Measurements from ENCODE around the gene FCRL6.

Gene FCRL6

GRCh38 chr1:159802111-159802510, at the start of gene FCRL6:
Gene FCRL6, plus strand, starts transcription at chr1:159802360. Its CDS starts 65 bp downstream, at chr1:159802425.
- no peak for DNase-seq

DNA sequence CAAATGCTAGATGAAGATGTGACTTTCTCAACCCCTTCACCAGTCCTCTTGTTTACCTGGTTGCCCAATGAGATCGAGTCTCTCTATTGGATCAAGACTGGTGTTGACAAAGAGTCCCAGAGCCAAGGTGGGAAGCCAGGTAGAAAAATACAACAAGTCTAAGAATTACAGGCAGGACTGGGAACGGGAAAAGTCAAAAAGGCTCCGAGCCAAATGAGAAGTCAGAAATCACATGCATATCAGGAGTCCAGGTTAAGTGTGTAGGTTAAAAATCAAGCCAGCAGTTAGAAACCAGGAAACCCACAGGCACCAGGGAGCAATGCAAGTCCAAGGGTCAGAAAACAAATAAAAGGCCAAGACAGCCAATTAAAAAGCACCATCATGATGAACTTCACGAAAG, 48.8 kb upstream of the FCRL6 start:
- no peak for DNase-seq

GRCh38 chr1:159755451-159756007, 46.6 kb upstream of the FCRL6 start:
- DNase-seq, result no peak

- DNase-seq, result no peak
These were observed 45.8 kb upstream of the FCRL6 start for GRCh38 chr1:159756397-159756796.

GRCh38 chr1:159763686-159764085, 38.5 kb upstream of the FCRL6 start:
- DNase-seq, result no peak

- DNase-seq, result no peak
These were observed 36.4 kb upstream of the FCRL6 start for GRCh38 chr1:159765806-159766205.

DNA sequence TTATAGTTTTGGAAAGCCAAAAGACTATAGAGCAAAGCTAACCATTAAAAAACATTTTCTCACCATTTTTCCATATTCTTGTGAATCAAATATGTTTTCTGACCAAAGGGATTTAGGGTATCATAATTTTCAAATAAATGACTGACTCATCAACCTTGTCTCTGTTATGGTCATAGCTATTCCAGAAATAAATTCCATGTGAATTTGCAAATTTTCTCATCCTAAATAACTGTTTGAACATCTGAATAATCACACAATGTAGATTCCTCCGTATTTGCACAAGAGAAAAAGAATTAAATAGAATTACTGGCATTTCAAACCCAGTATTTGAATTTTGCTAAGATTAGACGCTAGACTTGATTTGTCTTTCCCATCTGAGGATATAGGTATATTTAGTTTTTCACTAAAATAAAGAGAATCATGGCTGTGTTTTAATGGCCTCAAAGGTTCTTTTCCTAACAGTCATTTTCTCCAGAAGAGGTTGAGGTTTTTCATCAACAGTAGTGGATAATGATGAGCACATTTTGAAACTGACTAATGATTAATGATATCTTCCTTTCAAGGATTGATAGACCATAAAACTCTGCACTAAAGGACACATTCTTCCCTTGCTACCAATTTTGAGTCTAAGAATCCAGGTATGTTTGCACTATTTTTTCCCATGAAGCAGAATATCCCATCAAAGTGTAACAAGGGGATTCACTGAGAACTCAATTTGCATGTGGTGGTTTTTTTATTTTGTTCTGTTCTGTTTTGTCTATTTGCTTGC, 30.8 kb upstream of the FCRL6 start:
- DNase-seq, result no peak

GRCh38 chr1:159774465-159774864, 27.7 kb upstream of the FCRL6 start:
- DNase-seq, result no peak

GRCh38 chr1:159775716-159776115, 26.4 kb upstream of the FCRL6 start:
- peak; percentile 19 for DNase-seq

GRCh38 chr1:159778266-159778665, 23.9 kb upstream of the FCRL6 start:
- DNase-seq, result no peak

DNA sequence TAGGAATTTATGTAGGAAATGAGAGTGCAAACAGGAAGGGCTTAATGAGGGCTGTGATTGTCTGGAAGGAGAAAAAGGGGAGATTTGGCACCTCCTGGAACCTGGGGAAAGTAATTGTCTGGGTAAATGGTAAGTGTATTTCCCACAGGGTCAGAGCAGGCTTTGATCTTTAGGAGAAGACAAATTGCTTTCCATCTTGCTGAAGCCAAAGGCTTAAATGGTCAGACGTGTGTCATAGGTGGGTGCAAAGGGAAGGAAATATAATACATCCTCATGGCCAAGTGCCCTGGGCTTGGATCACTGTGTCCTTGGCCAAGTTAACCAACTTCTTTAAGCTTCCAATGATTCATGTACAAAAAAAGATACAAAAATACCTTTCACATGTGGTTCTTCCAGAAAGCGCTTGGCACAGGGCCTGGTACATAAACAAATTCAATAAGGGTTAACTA, 22.7 kb upstream of the FCRL6 start:
- DNase-seq, result no peak

GRCh38 chr1:159780583-159781582, 21.3 kb upstream of the FCRL6 start, which contains the start of gene DUSP23:
Gene DUSP23, plus strand, starts transcription at chr1:159780962. Its CDS starts 139 bp downstream, at chr1:159781101.
- DNase-seq, result peak; percentile 98

GRCh38 chr1:159781992-159782391, 20.2 kb upstream of the FCRL6 start:
- no peak for DNase-seq

DNA sequence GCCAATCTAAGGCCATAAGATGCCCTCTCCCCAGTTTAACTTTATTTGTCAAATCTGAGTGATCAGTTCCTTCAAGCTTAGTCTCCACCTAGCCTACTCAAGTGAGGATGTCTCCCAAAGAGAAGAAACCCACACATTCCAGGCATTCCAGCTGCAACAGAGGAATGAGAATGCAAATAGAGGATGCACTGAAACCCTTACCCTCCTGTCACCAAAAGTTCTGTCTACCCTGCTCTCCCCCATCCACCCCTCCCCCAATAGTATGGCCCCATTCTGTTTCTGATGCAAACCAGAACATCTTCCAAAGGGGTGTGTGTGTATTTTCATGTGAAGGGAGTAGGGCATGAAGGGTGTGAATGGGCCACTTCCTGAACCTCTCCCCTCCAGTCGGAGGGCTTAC, 18.4 kb upstream of the FCRL6 start:
- no peak for DNase-seq

DNA sequence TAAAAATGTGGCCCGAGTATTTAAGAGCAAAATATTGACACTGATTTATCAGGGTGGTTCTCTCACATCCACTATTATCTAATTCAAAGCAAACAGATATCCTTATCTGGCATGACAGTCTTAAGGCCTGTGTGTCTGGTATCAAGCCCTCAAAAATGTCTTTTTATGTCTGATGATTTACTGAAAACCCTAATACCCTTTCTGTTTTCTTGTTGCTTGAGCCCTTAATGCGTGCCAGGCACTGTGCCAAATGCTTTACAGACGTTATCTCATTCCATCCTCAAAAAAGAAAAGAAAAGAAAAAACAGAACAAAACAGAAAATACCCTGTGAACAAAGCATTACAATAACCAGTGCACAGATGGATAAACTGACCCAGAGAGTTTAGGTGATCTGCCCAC, 15.7 kb upstream of the FCRL6 start:
- DNase-seq, result no peak

- DNase-seq, result no peak
These were observed 15.2 kb upstream of the FCRL6 start for GRCh38 chr1:159786966-159787365.

DNA sequence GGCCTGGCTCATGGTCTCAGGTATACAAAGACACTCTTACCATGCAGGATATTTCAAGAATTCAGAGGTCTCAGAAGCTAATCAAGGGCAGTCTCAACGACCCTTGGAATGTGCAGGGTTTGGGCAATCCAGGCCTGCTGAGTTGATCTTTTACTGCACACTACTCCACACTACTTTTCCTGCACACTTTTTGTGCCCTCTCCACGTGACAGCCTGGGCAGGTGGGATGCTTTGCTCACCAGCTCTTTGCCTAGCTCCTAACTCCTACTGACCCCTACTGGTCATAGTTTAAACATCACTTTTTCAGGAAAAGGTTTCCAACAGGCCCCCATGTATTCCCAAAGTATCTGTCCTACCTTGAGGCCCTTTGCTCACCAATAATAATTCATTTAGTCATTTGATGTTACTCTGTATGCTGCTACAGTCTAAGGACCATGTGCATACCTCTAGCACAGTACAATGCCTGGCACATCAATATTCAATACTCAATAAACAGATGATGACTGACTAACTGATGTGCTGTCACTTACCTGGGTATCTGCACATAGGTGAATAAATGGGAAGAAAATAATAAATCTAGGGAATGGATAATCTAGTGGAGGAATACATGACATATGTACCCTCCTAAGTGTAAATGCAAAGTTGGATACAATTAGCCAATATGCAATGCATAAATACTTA, 11.8 kb upstream of the FCRL6 start:
- peak; percentile 78 for DNase-seq

GRCh38 chr1:159791031-159791430, 11.1 kb upstream of the FCRL6 start:
- DNase-seq, result no peak

DNA sequence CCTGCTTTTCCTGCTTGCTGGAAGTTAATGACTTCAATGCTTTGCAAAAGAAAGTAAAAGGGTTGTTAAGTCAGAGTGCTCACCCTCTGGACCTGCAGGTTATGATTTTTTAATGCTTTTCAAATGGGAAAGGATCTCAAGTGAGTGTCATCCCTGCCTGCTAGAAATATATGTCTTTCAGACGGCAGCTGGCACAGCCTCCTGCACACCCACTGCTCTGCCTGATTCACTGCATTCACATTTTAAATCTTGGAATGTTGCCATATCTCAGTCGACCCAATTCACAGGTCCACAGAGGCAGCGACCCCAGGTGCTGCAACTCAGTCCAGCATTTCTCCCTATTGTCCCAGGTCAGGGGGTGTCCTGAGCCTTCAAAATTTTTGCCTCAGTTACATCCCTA, 10.7 kb upstream of the FCRL6 start:
- DNase-seq, result no peak

GRCh38 chr1:159795534-159795933, 6.6 kb upstream of the FCRL6 start:
- DNase-seq, result no peak

DNA sequence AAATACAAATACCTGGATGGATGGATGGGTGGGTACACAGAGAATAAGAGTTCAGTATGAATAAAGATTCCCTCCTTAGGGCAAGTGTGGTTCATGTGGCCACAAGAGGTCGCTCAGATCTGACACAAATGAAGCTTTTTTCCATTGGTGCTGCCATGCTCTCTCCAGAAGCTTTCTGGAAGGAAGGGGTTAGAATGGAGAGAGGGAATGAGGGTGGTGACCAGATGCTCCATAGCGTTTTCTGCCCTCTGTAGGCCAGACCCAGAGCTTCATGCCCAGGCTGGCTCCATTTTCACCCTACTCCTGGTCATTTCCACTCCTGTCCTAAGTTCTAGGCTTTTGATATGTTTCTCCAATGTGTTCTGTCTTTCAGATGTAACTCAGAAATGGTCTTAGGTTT, 3.3 kb upstream of the FCRL6 start:
- DNase-seq, result peak; percentile 95

DNA sequence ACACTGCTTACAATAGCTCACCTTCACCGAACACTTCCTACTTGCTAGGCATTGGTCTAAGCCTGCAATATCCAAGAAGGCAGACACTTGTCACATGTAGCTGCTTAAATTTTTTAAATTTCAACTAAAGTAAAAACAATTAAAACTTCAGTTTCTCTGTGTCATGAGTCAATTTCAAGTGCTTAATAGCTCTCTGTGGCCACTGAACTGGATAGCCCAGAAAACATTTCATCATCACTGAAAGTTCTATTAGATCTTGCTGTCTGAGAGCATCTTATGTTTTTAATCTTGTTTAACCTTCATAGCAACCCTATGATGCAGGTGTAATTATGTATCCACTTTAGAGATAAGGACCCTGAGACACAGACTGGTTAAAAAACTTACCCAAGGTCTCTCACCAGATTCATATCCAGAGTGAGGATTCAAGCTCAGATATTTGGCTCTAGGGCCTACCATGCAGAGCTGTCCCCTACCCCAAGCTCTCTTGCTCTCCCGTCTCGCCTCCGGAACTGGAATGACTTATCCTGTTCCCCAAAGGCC, 2.6 kb upstream of the FCRL6 start:
- DNase-seq, result no peak

Data from NCI-H82 (cell line).